Keratinocyte (primary cell): ENCODE measurements around the gene ZBTB48. TPM values are rescaled to one million over a fixed set of nuclear protein-coding genes. Genes with fewer than 3 reads are reported as not detected.
A peak's percentile ranks its signal among the peaks of the same experiment; 100 is the strongest.
"Not testable (repeated sequence)": the region's sequence is repeated elsewhere in the genome, so short reads cannot be mapped to it uniquely, and the experiment has no call there.

Source experiments
- DNase-seq: peaks from one replicate; pipeline ENCODE4 v3.0.0-alpha.2; 2011; ENCODE audit warnings: low read depth, missing footprints, low spot score
- FAIRE-seq: peaks from 2 replicates; lab custom pipeline; 2011; peaks lifted over from hg19 to GRCh38; lab: Jason Lieb, UNC
- H2AFZ ChIP-seq: 2 replicates; pipeline ENCODE4 v1.6.0; 2012; ENCODE audit warnings: low read length, control low read depth, inconsistent platforms; ENCODE audit not compliant: control insufficient read depth
- H3K27ac ChIP-seq: 2 replicates; pipeline ENCODE4 v1.5.1; 2011; ENCODE audit warnings: low read length; ENCODE audit not compliant: control insufficient read depth, insufficient read depth
- H3K27me3 ChIP-seq: 3 replicates; pipeline ENCODE4 v1.6.0; 2011; ENCODE audit warnings: low read length; ENCODE audit not compliant: control insufficient read depth, insufficient read depth; ENCODE audit errors: extremely low read depth
- H3K36me3 ChIP-seq, 2 experiments: 2 replicates in 1 of 2; 3 replicates in 1 of 2; pipeline ENCODE4 v1.5.1; 2011; ENCODE audit warnings: low read length in 2 of 2, mild to moderate bottlenecking in 1 of 2; ENCODE audit not compliant: control insufficient read depth in 2 of 2, insufficient read depth in 2 of 2; ENCODE audit errors: extremely low read depth in 1 of 2
- H3K4me1 ChIP-seq: 3 replicates; pipeline ENCODE4 v1.5.1; 2011; ENCODE audit warnings: low read length; ENCODE audit not compliant: control insufficient read depth, insufficient read depth; ENCODE audit errors: extremely low read depth
- H3K4me2 ChIP-seq: 3 replicates; pipeline ENCODE4 v1.6.0; 2011; ENCODE audit warnings: low read depth, low read length; ENCODE audit not compliant: control insufficient read depth, insufficient read depth; ENCODE audit errors: extremely low read depth
- H3K4me3 ChIP-seq, 3 experiments: fragments of 200-600 bp in 1 of 3; sonication (generic) in 1 of 3; 2 replicates in 2 of 3; 3 replicates in 1 of 3; pipeline ENCODE4 v1.5.1; 2011 to 2016; ENCODE audit warnings: low read length in 3 of 3, mild to moderate bottlenecking in 3 of 3, control low read depth in 2 of 3, inconsistent platforms in 1 of 3, low read depth in 1 of 3, mixed read lengths in 1 of 3, mixed run types in 1 of 3, moderate library complexity in 1 of 3; ENCODE audit not compliant: control insufficient read depth in 2 of 3, insufficient read depth in 2 of 3; ENCODE audit errors: extremely low read depth in 1 of 3
- H3K79me2 ChIP-seq: 2 replicates; pipeline ENCODE4 v1.6.0; 2012; ENCODE audit warnings: low read length; ENCODE audit not compliant: control insufficient read depth, insufficient read depth
- H3K9ac ChIP-seq: 3 replicates; pipeline ENCODE4 v1.6.0; 2011; ENCODE audit warnings: low read length; ENCODE audit not compliant: control insufficient read depth, insufficient read depth; ENCODE audit errors: extremely low read depth
- H3K9me1 ChIP-seq: 3 replicates; pipeline ENCODE4 v1.6.0; 2011; ENCODE audit warnings: low read length; ENCODE audit not compliant: control insufficient read depth, insufficient read depth; ENCODE audit errors: extremely low read depth
- H3K9me3 ChIP-seq: 2 replicates; pipeline ENCODE4 v1.5.1; 2012; ENCODE audit warnings: low read depth, low read length; ENCODE audit not compliant: control insufficient read depth
- H4K20me1 ChIP-seq: 3 replicates; pipeline ENCODE4 v1.6.0; 2011; ENCODE audit warnings: low read length; ENCODE audit not compliant: control insufficient read depth, insufficient read depth; ENCODE audit errors: extremely low read depth
- CTCF ChIP-seq, 3 experiments: IDR thresholded peaks in 1 of 3; conservative IDR thresholded peaks in 1 of 3; optimal IDR thresholded peaks in 1 of 3; 2 replicates in 2 of 3; 3 replicates in 1 of 3; pipeline versions ENCODE3 to v1.5.1; 2011; ENCODE audit warnings: low read length in 3 of 3, mild to moderate bottlenecking in 3 of 3, moderate library complexity in 2 of 3, control low read depth in 1 of 3, inconsistent platforms in 1 of 3; ENCODE audit not compliant: insufficient read depth in 2 of 3; ENCODE audit errors: extremely low read depth in 1 of 3
- EZH2 ChIP-seq: IDR thresholded peaks from one replicate; pipeline ENCODE4 v1.6.1; 2012; ENCODE audit warnings: inconsistent platforms, mild to moderate bottlenecking, low read length, moderate library complexity
- dilution Hi-C: fragments of 300-500 bp; cut with MboI; formaldehyde crosslinking; loops from one replicate; pipeline ENCODE4 v1.7.0; 2020; ENCODE audit warnings: low sequenced_read_pairs; ENCODE audit not compliant: extremely low pct_ligation_motif_present
- polyA plus RNA-seq, 5 experiments: library from polyadenylated mRNA; depleted of rRNA in 3 of 5; stranded (reverse) in 3 of 5; stranded (forward) in 1 of 5; unstranded in 1 of 5; fragments of >200 nt; gene quantifications; 1 replicate in 1 of 5; 2 replicates in 3 of 5; 3 replicates in 1 of 5; pipeline versions ENCODE4 v1.2.1 to v1.2.3, GENCODE V29; 2011 to 2012; ENCODE audit warnings: missing spikeins in 2 of 5, low read depth in 1 of 5, low replicate concordance in 1 of 5

ZBTB48 gene
- polyA plus RNA-seq, 1 donor (not counting 4 experiments of a cell fraction or from before 2014, with no cell fraction given), result 10.9 TPM

GRCh38 chr1:6554907-6555778 lies 24.7 kb upstream of the ZBTB48 start, which contains the start of gene TAS1R1:
Gene TAS1R1, plus strand, starts transcription at chr1:6555307. Its CDS starts 67 bp downstream, at chr1:6555374.
- Histone ChIP-seq H3K36me3 (peaks cover 3 to 8% of the 10 kb centered on the region in 2 experiments), H3K79me2 (peaks cover 28% of the 10 kb centered on the region), H3K9me1 (no peaks in the 10 kb centered on the region), H4K20me1 (no peaks in the 10 kb centered on the region), H3K4me2 (peak within 1 kb of the TSS; percentile 97), H3K9ac (peak within 1 kb of the TSS; percentile 94), H2AFZ (peak within 1 kb of the TSS; percentile 91), H3K4me3 (peak within 1 kb of the TSS; percentile 94 to 100 (median 96)), H3K4me1 (peaks cover 11% of the 10 kb centered on the region), H3K27me3 (no peaks in the 10 kb centered on the region), H3K27ac (peak within 1 kb of the TSS; percentile 76), H3K9me3 (no peaks in the 10 kb centered on the region)
- TF ChIP-seq EZH2 (no peak), CTCF (optimal IDR thresholded peaks at IDR 0.05 in 1 of 3, IDR thresholded peaks at IDR 0.05 in 1 of 3, conservative IDR thresholded peaks at IDR 0.05 in 1 of 3; ENCODE audit: extremely low read depth in 1 of 3, insufficient read depth in 2 of 3, low read length in 3 of 3) (no peak)
- no peak for FAIRE-seq
- DNase-seq, result no peak
- dilution Hi-C loops, result no loop called here

- no peak for FAIRE-seq
- dilution Hi-C loops, result no loop called here
- H3K9ac ChIP-seq, result no peak overlapping the region
Observed at GRCh38 chr1:6557597-6557996, 22.2 kb upstream of the ZBTB48 start.

GRCh38 chr1:6559161-6559560 lies 20.6 kb upstream of the ZBTB48 start:
- dilution Hi-C loops, H3K27me3 ChIP-seq, H3K4me3 ChIP-seq, H4K20me1 ChIP-seq, H3K4me2 ChIP-seq, H3K79me2 ChIP-seq, DNase-seq, H3K4me1 ChIP-seq, FAIRE-seq, H3K9ac ChIP-seq, H2AFZ ChIP-seq, H3K9me3 ChIP-seq, H3K36me3 ChIP-seq, H3K27ac ChIP-seq, H3K9me1 ChIP-seq: not testable (repeated sequence)

More at GRCh38 chr1:6557597-6557996, 22.2 kb upstream of the ZBTB48 start:
- Histone ChIP-seq H3K4me1 (peaks cover 11% of the 10 kb centered on the region), H3K4me3 (no peak overlapping the region), H4K20me1 (no peaks in the 10 kb centered on the region), H3K36me3 (no peaks in the 10 kb centered on the region), H3K79me2 (peaks cover 17% of the 10 kb centered on the region), H3K4me2 (no peak overlapping the region), H3K9me3 (no peaks in the 10 kb centered on the region), H3K27me3 (no peaks in the 10 kb centered on the region), H2AFZ (no peak overlapping the region), H3K27ac (no peak overlapping the region), H3K9me1 (no peaks in the 10 kb centered on the region)
- DNase-seq, result no peak
- TF ChIP-seq CTCF (optimal IDR thresholded peaks at IDR 0.05 in 1 of 3, IDR thresholded peaks at IDR 0.05 in 1 of 3, conservative IDR thresholded peaks at IDR 0.05 in 1 of 3; ENCODE audit: extremely low read depth in 1 of 3, insufficient read depth in 2 of 3, low read length in 3 of 3) (no peak), EZH2 (no peak)
